DOHH2 (cell line): Measurements from ENCODE around the gene MBNL3.

Experiments used
- CTCF ChIP-seq: fragments of 200-600 bp; sonication (generic); IDR thresholded peaks from one replicate; pipeline ENCODE4 v1.5.1; 2014; ENCODE audit warnings: antibody characterized with exemption, mild to moderate bottlenecking, low read depth, low read length; ENCODE audit not compliant: poor library complexity, severe bottlenecking
- EZH2phosphoT487 ChIP-seq: fragments of 200-600 bp; sonication (generic); IDR thresholded peaks from 2 replicates; pipeline ENCODE4 v1.6.1; 2017; ENCODE audit warnings: borderline replicate concordance, mild to moderate bottlenecking, antibody characterized with exemption, low read length, moderate library complexity, mixed read lengths

GRCh38 chrX:132353430-132353829 lies 135.4 kb downstream of the MBNL3 start:
- TF ChIP-seq CTCF (no peak), EZH2phosphoT487 (no peak)
